ENCODE measurements around the gene RAP1B.
"Not testable (repeated sequence)": the region's sequence is repeated elsewhere in the genome, so short reads cannot be mapped to it uniquely, and the experiment has no call there.

Gene RAP1B

DNA sequence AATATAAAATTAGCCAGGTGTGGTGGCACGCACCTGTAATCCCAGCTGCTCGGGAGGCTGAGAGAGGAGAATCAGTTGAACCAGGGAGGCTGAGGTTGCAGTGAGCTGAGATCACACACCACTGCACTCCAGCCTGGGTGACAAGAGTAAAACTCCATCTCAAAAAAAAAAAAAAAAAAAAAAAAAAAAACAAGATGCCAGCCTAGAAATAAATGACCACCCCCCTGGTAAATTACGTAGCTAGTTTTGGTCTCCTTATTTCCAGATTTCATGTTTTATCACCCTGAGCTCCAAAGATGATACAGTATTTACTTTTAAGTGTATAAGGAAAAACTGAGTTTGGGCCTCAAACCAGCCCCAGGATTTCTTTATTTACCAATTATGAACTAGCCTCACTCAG, 26.7 kb downstream of the RAP1B start:
- DNase-seq: not testable (repeated sequence)

DNA sequence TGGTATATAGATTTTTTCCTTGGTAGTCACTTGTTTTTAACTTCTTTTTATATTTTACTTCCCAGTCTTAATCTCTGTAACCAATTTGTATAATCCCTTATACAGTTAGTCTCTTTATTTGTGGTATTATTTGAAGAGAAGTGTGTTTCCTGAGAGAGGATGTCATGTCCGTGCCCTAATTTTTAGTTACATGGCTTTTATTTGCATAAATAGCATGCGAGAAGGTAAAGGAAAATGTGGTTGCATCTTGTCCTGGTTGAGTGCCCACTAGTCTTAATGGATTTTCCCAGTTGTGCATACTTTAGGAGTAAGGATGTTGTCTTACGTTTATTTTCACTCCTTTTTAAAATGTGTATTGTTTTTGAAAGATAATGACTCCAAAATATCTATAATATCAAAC, 27.5 kb downstream of the RAP1B start:
- DNase-seq: no peak

DNA sequence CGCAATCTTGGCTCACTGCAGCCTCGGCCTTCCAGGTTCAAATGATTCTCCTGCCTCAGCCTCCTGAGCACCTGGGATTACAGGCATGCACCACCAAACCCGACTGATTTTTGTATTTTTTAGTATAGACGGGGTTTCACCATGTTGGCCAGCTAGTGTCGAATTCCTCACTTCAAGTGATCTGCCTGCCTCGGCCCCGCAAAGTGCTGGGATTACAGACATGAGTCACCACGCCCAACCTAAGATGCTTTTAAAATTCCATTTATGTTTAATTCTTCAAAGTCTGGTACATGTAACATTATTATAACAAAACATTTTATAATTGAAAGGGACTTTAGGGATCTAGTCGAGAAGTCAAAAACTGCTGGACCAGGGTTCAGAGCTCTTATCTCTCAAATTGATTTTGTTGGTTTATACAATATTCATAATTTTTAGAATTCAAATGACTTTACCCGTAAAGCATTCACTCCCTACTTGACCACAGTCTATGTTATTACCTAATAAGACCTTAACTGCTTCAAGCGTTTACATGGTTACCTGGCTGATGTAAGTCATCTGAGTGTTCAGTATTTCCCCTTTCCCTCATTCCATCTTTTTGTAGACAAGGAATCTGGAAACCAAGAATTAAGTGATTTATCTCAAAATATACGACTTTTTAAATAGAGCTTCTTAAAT, 28.2 kb downstream of the RAP1B start:
- no peak for DNase-seq

DNA sequence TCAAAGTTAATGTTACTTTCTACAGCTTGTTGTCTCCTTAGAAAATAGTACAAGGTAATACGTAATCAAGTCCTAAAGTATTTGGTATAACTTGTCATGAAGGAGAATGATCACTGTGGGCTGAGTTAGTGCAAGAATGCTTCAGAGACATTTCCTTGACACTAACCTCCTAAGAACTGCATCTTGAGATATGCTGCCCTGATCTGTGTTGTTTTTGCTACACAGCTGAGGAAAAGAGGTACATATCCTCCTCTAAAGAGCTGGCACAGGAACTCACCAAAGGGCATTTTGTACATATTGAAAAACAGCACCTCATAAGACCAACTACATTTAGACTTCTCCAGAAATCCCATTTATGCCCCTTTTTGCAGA, 28.7 kb downstream of the RAP1B start:
- DNase-seq: no peak

DNA sequence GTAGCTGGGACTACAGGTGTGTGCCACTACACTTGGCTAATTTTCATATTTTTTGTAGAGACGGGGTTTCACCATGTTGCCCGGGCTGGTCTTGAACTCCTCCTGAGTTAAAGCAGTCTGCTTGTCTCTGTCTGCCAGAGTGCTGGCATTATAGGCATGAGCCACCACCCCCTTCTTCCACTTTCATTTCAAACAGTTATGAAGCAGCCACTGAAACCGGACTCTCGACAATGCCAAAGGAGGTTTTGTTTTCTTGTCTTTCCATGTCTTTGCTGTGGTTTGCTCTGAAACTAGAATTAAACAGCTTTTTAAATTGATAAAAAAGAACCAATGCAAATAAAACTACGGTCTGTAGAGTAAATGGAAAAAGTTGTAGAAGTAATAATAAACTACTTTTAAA, 30.4 kb downstream of the RAP1B start:
- DNase-seq: no peak

DNA sequence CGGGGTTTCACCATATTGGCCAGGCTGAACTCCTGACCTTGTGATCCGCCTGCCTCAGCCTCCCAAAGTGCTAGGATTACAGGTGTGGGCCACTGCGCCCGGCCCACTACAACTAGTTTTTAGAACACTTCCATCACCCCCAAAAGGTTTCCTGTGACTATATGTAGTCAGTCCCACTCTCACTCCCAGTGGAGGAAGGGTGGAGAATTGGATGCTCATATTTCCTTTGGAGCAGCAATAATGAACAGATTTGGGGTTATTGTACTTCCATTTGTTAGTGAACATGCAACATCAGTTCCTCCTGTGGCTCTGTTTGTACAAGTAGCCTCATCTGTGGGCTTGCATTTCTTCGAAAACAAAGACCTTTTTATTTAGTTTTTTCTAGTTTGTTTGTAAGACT, 35.8 kb downstream of the RAP1B start:
- DNase-seq: no peak

DNA sequence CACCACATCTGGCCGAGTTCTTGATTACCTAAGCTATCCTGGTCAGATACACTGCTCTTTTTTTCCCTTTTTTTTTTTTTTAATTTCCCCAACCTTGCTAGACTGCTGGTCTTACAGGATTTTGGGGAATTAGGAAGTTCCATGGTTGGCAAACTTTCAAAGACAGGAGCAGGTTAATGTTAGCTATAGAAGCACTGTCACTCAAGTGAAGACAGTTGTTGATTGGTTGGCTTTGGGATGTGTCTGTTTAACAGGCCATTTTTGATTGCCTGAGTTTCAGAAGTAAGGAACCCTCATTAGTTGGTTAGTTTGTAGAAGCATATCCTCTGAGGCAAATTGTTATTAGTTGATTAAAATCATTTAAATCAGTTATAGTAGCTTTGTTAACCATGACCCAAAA, 36.8 kb downstream of the RAP1B start:
- no peak for DNase-seq

DNA sequence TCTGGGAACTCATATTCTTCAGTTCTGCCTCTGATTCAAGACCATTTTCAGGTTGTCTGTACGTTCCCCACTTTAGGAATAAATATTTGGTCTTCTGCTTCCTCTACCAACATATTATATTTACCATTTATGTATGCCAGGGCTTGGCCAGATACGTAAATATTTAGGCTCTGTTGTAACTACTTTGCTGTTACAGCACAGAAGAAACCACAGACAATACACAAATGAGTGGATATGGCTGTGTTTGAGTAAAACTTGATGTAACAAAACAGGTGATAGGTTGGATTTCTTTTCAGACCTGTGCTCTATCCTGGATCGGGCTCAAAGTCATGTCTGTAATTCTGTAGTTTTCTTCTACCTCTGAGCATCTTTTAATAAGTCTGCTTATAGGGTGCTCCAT, 37.5 kb downstream of the RAP1B start:
- no peak for DNase-seq

DNA sequence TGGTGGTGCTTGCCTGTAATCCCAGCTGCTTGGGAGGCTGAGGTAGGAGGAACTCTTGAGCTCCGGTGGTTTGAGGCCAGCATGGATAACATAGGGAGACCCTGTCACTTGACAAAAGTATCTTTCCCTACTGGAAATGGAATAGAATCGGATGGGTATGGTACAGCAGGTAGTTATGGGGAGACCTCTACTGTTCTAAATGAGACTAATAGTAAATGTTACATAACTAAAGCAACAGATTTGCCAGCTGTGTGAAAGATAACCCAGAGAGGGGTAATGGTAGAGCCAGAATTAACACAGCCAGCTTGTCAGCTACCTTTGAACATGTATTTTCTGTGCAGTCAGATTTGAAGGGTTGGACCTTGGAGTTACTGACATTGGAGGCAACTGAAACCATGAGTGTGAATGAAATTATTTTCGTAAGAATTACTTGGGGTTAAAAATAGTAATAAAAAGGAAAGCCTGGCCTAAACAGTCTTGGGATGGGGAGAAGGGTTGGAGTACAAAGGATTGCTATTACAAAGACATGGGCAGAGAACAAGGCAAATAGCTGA, 54.4 kb downstream of the RAP1B start:
- no peak for DNase-seq

DNA sequence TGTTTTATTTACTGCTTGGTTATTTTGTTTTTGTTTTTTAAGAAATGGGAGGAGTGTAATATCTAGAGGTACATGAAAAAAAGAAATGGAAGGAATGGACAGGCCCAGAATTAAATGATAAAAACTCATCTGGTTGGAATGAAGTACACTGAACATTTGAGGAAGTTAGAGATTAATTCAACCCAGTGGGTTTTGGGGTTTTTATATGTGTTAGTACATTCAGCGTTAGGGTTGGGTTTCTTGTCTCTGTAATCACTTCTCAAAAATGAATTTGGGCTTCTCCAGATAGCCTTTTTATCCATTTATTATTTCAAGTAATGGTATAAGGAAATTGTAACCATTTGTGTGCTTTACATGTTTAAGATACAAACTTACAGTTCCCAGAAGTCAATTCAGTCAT, 56.6 kb downstream of the RAP1B start:
- no peak for DNase-seq

DNA sequence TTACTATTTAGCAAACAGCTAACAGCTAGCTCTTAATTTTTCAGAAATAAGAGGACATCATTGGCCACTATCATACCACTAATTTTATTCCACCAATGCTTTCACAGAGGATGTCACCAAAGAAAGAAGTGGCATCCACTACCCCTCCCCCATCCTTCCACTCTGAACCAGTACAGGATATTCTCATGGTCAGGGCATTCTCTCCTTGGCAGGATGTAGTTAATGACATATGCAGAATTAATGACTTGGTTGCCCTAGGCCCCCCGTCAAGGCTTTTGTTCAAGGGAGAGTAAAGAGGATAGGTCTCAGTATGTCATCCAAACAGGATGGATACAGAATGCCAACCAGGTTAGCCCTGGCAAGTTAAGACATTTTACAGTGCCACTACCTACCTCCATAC, 57.2 kb downstream of the RAP1B start:
- no peak for DNase-seq

DNA sequence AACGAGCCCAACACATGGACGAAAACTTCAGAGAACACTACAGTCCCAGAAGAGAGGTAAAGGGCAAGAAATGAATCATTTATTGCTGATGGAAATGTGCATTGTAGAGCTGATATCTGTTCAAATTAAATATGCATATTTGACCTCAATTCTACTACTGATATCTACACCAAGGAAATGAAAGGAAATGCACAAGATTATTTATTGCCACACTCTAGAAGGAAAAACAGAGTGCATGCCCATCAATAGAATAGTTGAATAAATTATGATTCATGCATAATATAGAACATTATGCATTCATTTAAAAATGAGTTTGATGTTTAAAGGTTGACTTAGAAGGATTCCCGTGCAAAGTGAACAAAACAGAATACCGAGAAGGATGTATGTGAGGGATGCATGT, 60.5 kb downstream of the RAP1B start:
- DNase-seq: no peak

DNA sequence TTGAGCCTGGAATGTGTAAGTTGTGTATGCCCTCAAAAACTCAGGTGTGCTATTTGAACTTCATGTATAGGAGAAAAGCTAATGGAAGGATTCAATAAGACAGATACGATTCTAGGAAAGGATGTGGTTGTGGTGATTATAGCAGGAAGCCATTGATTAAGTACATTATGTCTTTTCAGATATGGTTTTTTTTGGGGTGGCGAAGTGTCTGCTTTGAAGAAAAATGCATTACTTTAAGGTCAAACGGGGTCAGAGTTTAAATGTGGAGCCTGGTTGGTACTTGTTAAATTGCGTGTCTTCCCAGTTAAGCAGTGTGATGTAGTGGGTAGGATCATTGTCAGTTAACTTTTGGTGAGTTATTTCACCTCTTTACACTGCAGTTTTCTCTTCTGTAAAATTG, 63.1 kb downstream of the RAP1B start:
- DNase-seq: no peak

DNA sequence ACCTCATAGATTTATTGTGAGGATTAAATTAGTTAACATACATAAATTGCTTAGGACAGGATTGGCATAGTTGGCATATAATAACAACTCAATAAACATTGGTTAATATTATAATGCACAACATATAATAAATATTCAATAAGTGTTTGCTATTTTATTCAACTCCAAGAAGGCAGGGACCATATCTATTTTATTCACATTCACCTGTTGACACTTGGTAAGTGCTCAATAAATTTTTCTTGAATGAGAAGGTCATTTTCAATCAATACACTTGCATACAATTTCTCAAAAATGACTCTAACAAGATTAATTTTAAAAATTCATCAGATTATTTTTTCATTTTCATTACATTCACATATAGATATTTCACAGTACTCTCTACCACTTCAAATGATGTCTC, 63.7 kb downstream of the RAP1B start:
- DNase-seq: no peak

DNA sequence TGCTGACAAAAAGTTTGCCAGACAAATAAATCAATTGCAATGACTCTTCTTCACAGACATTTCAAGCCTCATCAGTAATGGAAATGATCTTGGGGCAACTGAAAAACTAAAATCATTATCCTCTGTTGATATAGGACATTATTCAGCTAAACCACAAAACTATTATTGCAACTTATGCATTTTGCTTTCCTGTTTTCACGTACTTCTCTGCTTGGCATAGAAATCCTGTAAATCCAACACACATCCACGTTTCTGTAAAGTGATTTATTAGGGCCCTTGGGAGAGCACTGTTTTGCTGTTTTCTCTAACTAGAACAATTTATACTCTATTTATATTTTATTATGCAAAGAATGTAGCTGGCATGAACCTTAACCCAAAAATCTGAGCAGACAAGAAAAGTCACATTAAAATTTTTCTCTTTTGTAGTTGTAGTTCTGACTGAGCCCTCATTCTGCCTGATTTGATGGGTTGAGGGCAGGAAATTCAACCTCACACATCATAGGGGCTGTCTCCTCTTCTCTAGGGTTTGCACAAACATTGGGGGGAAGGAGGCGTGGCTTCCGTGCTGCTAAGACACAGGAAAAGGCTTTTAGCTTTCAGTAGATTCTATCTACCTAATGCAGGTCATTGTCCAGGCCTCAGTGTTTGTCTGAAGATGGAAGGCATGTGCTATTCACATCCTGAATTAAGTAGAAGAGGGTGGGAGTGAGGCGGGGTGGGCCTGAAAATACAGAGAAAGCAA, 64.6 kb downstream of the RAP1B start:
- DNase-seq: peak; percentile 51

DNA sequence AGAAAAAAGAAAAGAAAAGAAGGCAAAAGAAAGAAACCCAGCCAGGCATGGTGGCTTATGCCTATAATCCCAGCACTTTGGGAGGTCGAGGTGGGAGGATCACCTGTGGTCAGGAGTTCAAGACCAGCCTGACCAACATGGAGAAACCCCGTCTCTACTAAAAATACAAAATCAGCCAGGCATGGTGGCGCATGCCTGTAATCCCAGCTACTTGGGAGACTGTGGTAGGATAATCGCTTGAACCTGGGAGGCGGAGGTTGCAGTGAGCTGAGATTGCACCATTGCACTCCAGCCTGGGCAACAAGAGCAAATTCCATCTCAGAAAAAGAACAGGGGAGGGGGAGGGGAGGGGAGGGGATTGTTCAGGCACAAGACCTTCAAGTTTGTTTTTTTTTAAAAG, 66.2 kb downstream of the RAP1B start:
- DNase-seq: not testable (repeated sequence)

DNA sequence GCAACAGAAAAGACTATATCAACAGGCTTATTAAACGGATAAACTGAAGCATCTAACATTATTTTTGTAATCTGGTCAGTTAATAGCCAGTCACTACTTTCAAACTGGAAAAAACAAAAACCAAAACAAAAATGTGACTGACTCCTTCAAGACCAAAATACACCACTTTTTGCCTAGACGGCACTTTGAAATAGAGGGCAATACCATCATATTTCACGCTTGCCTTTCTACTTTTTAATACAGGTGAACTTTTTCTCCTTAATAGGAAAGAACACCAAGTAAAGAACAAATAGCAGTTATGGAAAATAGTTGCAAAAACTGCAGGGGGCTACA, 75.5 kb downstream of the RAP1B start:
- DNase-seq: no peak

DNA sequence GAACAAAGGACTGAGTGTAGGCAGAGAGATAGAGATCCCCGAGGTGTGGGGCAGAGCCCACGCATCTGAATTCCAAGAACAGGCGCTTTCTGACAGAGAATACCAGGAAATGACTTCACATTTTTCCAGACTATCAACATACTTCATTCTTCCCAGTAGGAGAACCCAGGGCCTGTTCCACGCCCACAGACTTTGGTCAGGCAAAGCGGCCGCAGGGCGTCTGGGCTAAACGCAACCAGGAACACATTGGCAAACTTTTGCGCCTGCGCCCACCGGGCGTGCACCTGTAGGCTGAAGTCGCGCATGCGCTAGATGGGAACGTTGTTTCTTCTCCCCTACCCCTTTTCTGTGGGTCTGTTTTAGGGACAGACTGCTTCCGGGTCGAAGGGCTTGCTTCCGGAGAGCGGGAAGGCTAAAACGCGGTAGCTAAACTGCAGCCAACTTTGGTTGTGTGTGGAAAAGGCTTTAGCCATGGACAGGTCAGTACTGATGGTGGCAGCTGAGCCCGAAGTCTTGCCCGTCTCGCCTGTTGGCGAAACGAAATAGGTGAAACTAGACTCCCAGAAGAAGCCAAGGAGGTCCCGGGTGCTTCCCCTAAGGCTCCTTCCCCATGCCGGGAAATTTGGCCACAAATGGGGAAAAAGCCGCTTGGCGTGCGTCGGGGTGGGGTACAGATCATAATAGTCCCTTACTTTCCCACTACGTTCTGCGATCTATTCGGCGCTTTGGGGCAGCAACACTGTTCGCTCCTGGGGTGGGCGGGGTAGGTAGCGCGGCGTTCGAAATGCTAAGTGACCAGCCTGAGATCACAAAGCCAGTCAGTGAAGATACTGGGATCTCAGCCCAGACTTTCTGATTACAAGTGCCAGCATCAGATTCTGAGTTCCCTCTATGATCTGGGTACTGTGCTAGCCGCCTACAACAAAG, 76.2 kb downstream of the RAP1B start, which contains the start of gene NUP107:
TSS of gene NUP107 (plus strand) at position 384 of the 927 bp plus-strand sequence. CDS start at position 472, 88 bp downstream.
- peak; percentile 99 for DNase-seq

DNA sequence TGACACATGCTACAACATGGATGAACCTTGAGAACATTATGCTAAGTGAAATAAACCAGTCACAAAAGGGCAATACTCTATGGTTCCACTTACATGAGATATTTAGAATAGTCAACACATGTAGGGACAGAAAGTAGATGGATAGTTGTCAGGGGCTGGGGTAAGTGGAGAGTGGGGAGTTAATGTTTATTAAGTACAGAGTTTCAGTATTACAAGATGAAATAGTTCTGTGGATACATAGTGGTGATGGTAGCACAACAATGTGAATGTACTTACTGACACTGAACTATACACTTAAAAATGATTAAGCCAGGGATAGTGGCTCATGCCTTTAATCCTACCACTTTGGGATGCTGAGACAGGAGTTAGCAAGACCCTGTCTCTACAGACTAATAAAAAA, 84.8 kb downstream of the RAP1B start:
- no peak for DNase-seq

DNA sequence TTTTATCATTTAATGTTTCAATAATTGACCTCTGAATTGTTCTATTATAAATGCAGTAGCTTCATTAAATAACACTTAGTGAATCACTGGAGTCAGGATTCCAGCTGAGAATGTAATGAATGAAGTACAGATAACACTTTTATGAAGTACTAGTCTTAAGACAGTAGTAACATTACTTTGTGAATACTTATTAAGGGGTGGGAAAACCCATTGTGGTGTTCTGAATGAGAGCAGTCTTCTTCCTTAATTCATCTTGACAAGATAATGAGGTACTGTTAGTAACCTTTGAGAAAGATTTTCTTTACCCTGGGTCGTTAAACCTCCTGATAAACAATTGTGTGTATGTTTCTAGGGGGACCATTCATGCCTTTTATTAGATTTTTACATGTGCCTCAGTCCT, 88.8 kb downstream of the RAP1B start:
- no peak for DNase-seq

Measured in effector CD4-positive, alpha-beta T cell (primary cell).